LHCN-M2 (cell line): ENCODE measurements around the gene KCNH2. TPM values are rescaled to one million over a fixed set of nuclear protein-coding genes. Genes with fewer than 3 reads are reported as not detected.

Experiments
- DNase-seq: peaks from one replicate; pipeline ENCODE4 v3.0.0-alpha.2; 2012; ENCODE audit warnings: low read depth
- total RNA-seq: library from RNA; depleted of rRNA; stranded (reverse); fragments of >200 nt; gene quantifications from 2 replicates; pipeline ENCODE4 v1.2.3, GENCODE V29; 2014

The KCNH2 gene
- total RNA-seq, 1 experiment from 2014 or later, result 0.11 TPM

DNA sequence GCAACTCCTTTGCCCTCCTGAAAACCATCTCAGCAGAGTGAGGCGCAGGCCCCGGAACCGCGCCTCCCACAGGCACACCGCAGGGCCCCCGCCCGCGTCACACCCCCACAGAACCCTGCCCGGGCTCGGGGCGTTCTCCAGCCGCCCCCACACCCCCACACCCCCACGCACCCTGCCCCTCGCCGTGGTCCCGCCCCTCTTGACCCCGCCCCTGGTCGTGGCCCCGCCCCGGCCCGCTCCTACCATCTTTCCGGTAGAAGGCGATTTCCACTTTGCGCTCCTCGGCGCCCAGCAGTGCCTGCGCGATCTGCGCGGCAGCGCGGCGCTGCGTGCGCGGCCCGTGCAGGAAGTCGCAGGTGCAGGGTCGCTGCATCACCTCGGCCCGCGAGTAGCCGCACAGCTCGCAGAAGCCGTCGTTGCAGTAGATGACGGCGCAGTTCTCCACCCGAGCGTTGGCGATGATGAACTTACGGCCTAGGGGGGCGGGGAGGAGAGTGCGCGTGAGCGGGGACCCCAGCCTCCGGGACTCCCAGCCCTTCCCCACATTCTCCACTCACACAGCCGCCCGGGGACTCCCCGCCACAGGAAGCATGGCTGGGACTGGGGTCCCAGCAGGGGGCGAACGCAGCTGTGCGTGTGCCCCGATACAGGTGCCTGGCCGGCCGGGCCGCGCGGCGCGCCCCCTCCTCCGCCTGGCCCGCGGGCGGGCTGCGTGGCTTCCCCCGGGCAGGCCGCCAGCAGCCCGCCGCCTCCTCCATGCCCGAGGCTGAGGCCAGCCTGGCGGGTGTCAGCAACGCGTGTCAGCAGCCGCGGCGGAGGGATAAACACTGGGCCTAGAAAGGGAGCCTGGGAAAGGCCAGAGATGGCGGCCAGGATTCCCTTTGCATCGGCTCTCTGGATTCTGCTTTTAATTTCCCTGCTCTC is 3.4 kb downstream of the KCNH2 start:
- no peak for DNase-seq

GRCh38 chr7:150973571-150974451 is 4.3 kb downstream of the KCNH2 start:
- DNase-seq, result no peak

- DNase-seq, result no peak
These were observed 5.4 kb downstream of the KCNH2 start for GRCh38 chr7:150972741-150973140.

DNA sequence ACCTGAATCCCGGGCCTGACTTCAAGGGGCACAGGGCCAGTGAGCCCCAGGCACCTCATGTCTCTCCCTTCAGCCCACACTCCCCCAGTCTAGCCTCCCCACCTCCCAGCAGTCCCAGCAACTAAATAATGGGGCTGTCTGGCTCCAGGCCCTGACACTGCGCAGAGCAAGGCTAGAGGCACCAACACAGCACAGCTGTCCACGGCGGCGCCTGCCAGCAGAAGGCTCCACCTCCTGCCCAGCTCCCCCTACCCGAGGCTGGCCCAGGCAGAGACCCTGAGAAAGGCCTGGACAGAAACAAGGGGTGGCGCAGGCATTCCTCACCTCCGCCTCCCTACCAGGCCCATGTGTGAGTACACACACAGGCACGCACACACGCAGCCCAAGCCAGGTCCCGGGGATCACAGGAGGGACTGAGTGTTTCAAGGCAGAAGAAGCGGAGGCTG is 6.1 kb downstream of the KCNH2 start:
- no peak for DNase-seq

GRCh38 chr7:150971242-150972022 is 6.7 kb downstream of the KCNH2 start:
- DNase-seq, result peak; percentile 55

DNA sequence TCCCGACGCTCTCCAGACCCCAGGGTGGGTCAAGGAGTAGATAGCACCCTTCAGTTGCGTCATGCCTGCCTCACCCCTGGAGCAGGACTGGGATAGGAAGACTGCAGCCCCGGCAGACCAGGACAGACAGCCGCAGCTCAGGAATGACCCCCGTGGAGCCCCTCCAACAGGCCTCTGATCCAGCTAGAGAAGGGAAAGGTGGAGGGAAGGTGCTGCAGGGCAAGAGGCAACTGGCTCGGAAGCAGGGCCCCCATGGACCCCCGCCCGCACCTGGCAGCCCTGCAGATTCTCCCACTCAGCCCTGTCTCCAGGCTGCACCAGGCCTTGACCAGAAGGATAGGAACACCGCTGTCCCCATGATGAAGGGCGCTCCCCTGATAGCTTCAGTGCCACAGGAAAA is 7.7 kb downstream of the KCNH2 start:
- no peak for DNase-seq

DNA sequence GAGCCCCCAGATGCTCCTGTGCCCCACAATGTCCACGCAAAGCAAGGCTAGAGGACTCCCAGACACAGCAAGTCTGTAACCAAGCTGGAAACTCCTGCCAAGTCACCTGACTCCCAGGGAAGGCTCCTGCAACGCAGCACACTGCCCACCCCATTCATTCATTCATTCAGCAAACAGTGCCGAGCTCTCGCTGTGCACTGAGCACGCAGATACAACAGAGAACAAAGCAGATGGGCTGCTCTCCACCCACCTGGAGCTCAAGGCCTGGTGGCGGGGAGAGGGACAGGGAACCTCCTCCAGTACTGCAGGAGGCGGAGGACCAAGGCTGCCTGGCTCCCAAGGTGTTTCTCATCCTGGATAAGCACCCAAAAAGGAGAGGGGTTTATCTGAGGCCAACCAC is 8.6 kb downstream of the KCNH2 start:
- no peak for DNase-seq

DNA sequence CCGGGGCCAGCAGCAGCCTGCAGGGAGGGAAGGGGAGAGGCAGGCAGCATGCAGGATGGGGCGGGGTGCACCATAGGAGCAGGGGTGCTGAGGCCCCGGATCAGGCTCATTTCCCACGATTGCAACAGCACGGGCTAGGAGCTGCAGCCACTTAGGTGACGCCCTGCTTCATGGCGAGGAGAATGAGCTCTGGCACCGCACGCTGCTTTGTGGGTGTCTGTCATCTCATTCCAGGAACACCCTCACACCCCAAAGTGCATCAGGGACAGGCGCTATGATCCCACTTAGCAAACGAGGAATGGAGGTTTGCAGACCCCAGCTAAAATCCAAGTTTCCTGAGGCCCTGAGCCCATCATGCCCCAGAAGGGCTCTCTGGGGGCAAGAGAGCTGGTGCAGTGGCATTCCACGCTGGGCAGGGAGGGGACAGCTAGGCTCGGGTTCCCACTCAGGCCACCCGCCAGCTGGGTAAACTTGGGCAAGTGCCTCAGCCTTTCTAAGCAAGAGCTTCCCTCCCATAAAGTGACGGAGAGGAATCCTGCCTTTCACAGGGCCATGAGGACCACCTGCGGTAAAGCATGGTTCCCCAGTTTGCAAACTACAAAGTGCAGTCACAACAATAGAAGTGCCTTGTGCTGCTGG is 9.3 kb downstream of the KCNH2 start:
- DNase-seq, result no peak

DNA sequence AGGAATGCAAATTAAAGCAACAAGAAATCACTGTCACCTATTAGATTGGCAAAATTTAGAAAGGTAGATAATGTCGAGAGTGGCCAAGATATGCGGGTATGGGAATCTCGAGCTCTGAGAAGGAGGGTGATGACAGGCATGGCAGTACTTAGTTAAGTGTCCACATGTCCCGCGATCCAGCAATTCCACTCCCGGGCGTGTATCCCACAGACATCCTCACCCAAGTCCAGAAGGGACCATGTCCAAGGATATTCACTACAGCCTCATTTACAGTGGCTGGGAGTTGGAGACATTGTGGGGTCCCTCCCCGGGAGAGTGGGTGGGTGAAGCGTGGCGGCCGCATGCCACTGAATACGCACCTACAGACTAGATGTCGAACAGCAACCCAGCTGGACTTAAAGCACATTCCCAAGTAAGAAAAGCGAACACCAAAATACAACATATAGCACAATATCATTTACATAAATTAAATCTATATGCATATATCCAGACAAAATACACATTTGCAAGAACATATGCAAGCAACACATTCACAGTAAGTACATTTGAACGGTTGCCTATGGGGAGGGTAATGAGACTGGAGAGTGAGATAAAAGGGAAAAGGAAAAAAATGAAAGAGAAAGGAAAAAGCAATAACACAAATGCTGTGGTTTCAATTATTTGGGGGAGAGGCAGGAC is 9.9 kb downstream of the KCNH2 start:
- DNase-seq, result no peak

DNA sequence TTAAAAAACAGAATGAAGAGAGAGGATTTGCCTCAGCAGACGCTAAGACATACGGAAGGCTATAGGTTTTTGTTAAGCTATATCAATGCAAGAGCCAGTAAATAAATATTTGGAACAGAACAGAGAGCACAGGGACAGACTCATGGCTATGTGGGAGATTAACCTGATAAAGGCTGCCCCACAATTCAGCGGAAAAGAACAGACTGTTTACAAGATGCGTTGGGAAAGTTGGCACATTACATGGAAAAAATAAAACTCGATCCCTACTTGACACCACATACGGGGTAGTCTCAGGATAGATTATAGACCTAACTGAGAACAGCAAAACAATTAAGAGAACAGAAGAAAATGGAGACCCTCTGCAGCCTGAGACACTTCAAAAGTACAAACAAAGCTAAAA is 10.8 kb downstream of the KCNH2 start:
- no peak for DNase-seq

DNA sequence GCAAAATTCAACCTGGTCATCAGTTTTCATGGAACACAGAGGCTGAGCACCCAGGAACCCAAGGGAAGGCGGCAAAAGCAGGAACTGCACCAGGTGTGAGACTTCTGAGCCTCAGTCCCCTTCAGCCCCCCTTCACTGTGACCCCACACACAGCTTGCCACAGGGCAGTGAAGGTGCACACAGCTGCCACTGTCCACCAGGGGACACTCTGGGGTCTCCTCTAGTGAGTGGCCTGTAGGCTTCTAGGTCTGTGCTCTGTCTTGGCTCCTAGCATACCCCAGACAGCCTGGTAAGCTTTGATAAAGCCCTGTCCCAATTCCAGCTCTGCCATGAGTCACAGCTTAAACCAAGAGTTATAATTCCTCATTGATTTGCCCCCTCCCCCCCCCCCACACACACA is 12.1 kb downstream of the KCNH2 start:
- DNase-seq, result no peak

- no peak for DNase-seq
These were observed 12.8 kb downstream of the KCNH2 start for GRCh38 chr7:150965273-150965830.

DNA sequence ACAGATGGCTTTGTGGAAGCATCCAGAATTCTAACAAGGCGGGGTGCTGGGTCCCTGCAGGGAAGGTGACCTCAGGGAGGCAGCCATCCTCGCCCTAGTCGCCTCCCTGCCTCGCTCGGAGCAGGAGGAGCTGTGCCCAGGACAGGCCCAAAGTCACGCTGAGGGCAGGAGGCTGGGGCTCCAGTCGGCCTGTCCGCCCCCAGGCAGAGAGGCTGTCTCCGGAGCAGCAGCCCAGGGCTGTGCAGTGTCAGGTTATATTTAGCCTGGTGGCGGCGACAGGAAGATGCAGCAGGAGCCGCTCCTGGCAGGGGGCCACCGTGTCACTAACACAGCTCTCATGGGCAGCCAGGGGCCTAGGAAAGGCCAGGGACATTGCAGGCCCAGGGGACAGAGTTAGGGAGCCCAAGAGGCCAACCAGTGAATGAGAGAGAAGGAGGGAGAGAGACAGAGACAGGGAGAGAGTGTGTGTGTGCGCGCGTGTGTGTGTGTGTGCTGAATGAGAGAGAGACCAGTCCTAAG is 13.5 kb downstream of the KCNH2 start:
- DNase-seq, result no peak

GRCh38 chr7:150963707-150964559 is 14.2 kb downstream of the KCNH2 start:
- no peak for DNase-seq

DNA sequence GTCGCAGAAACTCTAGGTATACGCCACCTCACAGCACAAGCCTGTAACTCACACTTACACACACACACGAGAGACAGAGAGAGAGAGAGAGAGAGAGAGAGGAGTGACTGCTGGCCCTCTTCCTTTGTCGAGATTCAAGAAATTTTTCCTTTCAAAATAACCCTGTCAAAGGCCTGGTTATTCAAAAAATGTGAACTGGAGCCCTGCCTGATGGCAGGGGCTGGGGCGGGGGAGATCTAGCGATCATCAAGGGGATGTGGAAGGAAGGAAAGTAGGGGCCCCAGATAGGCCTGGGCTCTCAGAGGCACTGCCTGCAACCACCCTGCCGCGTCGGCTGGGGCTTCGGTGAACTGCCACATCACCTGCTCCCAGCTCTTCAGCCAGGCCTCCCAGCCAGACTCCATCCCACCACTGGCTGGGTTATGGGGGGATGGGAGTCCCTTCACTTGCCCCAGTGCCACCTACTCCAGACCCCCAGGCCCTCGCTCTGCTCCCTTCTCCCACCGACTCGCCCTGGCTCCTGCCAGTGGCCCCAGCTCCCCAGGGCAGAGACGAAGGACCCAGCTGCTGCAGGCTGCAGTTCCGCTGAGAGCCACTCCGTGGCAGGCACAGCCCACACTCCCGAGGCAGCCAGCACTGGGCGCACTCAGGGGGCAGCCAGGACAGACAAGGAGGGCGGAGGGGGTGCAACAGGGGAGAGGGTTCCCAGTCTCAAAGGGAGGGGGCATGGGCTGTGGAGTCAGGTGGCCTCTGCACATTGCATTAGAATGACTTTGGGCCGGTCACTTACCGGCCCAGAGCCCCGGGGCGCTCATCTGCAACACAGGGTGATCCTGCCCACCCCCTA is 15.3 kb downstream of the KCNH2 start:
- no peak for DNase-seq

DNA sequence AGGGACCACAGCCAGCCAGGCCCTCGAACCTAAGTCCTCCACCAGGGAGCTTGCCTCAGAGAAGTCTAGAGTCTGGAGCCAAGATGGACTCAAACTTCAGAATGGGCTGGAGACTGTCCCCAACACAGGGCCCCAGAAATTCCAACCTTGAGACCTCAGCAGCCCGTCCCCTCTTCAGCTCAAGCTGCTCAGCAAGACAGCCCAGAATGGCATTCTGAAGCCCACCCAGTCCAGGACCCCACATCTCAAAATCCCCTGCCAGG is 15.9 kb downstream of the KCNH2 start:
- no peak for DNase-seq

DNA sequence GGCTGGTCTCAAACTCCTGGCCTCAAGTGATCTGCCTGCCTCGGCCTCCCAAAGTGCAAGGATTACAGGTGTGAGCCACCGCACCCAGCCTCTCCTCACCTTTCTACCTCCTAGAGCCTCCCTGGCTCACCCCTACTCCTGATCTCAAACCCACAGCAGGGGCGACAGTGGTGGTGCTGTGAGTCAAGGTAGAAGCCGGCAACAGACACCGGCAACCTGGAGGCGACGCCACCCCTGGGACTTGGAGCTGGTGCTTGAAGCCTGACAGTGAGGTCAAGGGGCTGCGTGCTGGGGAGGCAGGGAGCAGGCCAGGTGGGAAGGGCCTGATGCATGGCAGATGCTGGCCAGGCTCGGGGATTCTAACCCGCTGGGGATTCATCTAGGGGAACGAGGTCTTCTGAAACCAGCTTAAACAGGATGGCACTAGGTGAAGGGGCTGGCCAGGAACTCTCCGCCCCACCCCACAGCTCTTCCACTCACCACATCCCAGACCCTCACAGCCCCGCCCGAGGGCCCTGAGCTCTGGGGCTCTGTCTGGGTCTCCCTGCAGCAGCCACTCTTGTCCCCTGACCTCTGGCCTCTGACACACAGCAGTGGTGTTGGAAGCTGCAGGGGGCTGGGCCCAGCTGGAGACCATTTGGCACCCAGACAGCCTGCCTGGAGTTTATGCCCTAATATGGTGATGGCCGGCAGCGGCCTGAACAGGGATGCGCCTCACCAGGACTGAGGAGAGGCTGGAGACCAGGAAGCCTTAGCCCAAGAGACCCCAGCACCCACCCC is 16.4 kb downstream of the KCNH2 start:
- DNase-seq, result no peak
